ENCODE data around the gene VPS35. TPM values are rescaled to one million over a fixed set of nuclear protein-coding genes. Genes with fewer than 3 reads are reported as not detected.
"Not testable (repeated sequence)": the region's sequence is repeated elsewhere in the genome, so short reads cannot be mapped to it uniquely, and the experiment has no call there.

VPS35 gene
- total RNA-seq, 2 donors from 2014 or later = 99.1 to 107 TPM

DNA sequence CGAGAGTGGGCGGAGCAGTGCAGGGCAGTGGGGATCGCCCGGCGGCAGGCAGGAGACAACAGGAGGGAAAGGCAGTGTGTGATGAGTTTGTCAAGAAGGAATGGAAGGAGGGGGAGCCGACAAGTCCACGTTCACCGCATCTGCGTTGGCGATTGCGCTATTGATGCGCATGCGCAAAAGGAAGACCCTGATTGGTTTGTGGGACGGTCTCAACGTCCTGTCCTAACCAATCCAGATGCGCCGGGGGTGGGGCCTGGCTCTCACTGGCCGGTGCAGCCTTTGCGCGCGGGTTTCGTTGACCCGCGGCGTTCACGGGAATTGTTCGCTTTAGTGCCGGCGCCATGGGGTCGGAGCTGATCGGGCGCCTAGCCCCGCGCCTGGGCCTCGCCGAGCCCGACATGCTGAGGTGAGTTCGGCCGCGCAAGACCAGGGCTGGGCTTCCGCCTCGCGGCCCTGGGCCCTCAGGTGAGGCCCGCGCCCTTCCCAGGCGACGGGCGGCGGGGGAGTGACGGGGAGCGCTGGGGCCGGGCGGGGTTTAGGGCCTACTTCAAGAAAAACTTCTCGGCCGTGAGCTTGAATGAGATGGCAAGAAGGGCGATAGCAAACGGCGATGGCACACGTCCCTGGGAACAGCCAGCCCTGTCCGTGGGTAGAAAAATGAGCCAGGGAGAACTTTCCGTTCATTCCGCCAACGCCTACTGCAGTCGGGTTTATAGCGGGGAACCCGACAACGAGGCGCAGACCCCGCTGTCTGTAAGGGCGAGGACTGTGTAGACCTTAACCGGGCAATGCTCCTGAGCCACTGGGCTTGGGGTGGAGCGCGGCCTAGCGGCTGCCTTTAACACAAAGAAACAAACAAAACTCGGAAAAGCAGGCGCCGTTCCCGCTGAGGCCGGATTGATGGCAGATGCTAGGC lies 645 bp upstream of the VPS35 start, which contains the start of gene ORC6:
Gene ORC6, plus strand, starts transcription at position 295 of the 916 bp plus-strand sequence. Its CDS starts 47 bp downstream, at position 342.
- Histone ChIP-seq H3K27me3 (replicated peaks; ENCODE audit: insufficient read depth) (no peaks in the 10 kb centered on the region), H3K9me3 (no peaks in the 10 kb centered on the region), H3K4me3 (peak within 1 kb of the TSS; percentile 71 to 74), H3K36me3 (no peaks in the 10 kb centered on the region), H3K27ac (peak within 1 kb of the TSS; percentile 92 to 95), H3K4me1 (replicated peaks) (peaks cover 4% of the 10 kb centered on the region)
- DNase-seq (ENCODE audit: low spot score) = peak; percentile 98
- peak in 1 of 4 experiments; percentile 31 for TF ChIP-seq CTCF (IDR thresholded peaks at IDR 0.05)
- TF ChIP-seq POLR2A (IDR thresholded peaks at IDR 0.05) = no peak
- peak; percentile 46 for TF ChIP-seq POLR2AphosphoS5 (IDR thresholded peaks at IDR 0.05)
- intact Hi-C loops (cut with DNase I) = loop anchor here (2.0 to 10.0 kb wide), 2 partner anchors 115 to 141 kb away; partner anchors contain the start of gene C16orf87
- 0% methylated on average over 60 of the region's 79 CpGs for WGBS

GRCh38 chr16:46688101-46688653 lies 801 bp downstream of the VPS35 start:
- 2% methylated on average over 14 of the region's 14 CpGs for WGBS
- Histone ChIP-seq H3K27me3 (replicated peaks; ENCODE audit: insufficient read depth) (no peaks in the 10 kb centered on the region), H3K36me3 (no peaks in the 10 kb centered on the region), H3K4me3 (peak overlapping the region; percentile 71 to 74), H3K9me3 (no peaks in the 10 kb centered on the region), H3K27ac (peak overlapping the region; percentile 92 to 95), H3K4me1 (replicated peaks) (peaks cover 4% of the 10 kb centered on the region)
- peak; percentile 32 for DNase-seq (ENCODE audit: low spot score)
- intact Hi-C loops (cut with DNase I) = loop anchor here (2.0 to 10.0 kb wide), 2 partner anchors 117 to 143 kb away; partner anchors contain the start of gene C16orf87
- TF ChIP-seq POLR2AphosphoS5 (IDR thresholded peaks at IDR 0.05) (no peak), POLR2A (IDR thresholded peaks at IDR 0.05) (peak; percentile 22)

DNA sequence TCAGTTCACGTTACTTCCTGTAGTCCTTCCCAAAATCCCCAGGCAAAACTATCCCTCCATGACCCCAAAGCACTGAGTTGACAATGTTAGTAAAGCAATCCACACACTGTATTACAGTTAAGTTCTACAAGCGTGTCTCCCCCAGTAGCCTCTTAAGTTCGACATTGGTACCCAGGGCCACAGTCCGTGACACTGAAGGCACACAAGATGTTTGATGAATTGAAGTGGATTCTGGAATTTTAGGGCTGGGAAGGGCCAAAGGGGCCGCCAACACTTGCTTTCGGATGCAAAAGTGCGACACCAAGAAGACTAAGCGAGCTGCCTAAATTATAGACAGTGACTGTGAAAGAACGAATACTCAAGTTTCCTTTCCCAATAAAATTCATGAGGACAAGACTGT lies 1.5 kb downstream of the VPS35 start:
- Histone ChIP-seq H3K4me3 (peak overlapping the region; percentile 71 to 74), H3K27me3 (replicated peaks; ENCODE audit: insufficient read depth) (no peaks in the 10 kb centered on the region), H3K36me3 (no peaks in the 10 kb centered on the region), H3K27ac (peak overlapping the region in 1 of 2 donors; percentile 95), H3K4me1 (replicated peaks) (peaks cover 4% of the 10 kb centered on the region), H3K9me3 (no peaks in the 10 kb centered on the region)
- no peak for TF ChIP-seq POLR2AphosphoS5 (IDR thresholded peaks at IDR 0.05)
- no peak for TF ChIP-seq POLR2A (IDR thresholded peaks at IDR 0.05)
- TF ChIP-seq CTCF (IDR thresholded peaks at IDR 0.05) = no peak
- WGBS = 34% methylated on average over 9 of the region's 9 CpGs
- no peak for DNase-seq (ENCODE audit: low spot score)
- intact Hi-C loops (cut with DNase I) = loop anchor here (10.0 kb wide), 1 partner anchor 117 kb away; no protein-coding TSS in a partner anchor

GRCh38 chr16:46686815-46687473 lies 2.0 kb downstream of the VPS35 start:
- Histone ChIP-seq H3K27ac (no peak overlapping the region), H3K36me3 (no peaks in the 10 kb centered on the region), H3K4me3 (no peak overlapping the region), H3K9me3 (no peaks in the 10 kb centered on the region), H3K4me1 (replicated peaks) (peaks cover 4% of the 10 kb centered on the region), H3K27me3 (replicated peaks; ENCODE audit: insufficient read depth) (no peaks in the 10 kb centered on the region)
- DNase-seq (ENCODE audit: low spot score) = no peak
- 35% methylated on average over 5 of the region's 5 CpGs for WGBS
- TF ChIP-seq CTCF (IDR thresholded peaks at IDR 0.05) (no peak), POLR2AphosphoS5 (IDR thresholded peaks at IDR 0.05) (no peak), POLR2A (IDR thresholded peaks at IDR 0.05) (no peak)
- intact Hi-C loops (cut with DNase I) = loop anchor here (10.0 kb wide), 1 partner anchor 118 kb away; no protein-coding TSS in a partner anchor

DNA sequence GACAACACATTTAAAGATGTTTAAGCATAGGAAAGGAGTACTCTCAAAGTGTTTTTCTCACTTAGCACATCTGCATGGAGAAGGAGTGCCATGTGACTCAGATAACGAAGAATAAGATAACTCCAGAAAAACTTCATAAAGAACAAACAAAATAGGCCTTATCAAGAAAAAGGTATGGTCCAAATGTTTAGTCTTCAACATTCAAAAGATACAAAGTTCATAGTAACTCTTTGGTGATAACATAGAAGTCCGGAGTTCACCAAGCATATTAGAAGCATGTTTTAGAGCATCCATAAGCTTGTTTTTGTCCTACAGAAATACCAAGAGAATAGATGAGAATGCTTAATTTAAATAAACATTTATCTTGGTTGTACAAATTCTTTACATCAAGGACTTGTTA lies 7.1 kb downstream of the VPS35 start:
- WGBS = 85% methylated on average over 2 of the region's 2 CpGs
- not testable (repeated sequence) for H3K36me3 ChIP-seq; H3K9me3 ChIP-seq; DNase-seq (ENCODE audit: low spot score); H3K27ac ChIP-seq; H3K4me1 ChIP-seq (replicated peaks); H3K4me3 ChIP-seq; H3K27me3 ChIP-seq (replicated peaks; ENCODE audit: insufficient read depth)
- intact Hi-C loops (cut with DNase I) = loop anchor here (10.0 kb wide), 1 partner anchor 123 kb away; no protein-coding TSS in a partner anchor

DNA sequence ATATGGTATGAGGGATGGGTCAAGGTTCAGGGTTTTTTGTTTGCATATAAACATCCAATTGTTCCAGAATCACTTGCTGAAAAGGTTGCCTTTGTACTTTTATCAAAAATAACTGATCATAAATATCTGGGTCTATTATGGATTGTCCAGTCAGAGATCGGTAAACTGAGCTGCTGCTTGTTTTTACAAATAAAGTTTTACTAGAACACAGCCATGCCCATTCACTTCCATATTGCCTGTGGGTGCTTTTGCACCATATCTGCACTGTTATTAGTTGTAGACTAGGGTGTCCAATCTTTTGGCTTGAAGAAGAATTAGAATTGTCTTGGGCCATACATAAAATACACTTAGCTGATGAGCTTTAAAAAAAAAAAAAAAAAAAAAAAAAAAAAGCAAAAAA lies 11.0 kb downstream of the VPS35 start:
- DNase-seq (ENCODE audit: low spot score); intact Hi-C loops (cut with DNase I); H3K4me3 ChIP-seq; H3K27ac ChIP-seq; H3K9me3 ChIP-seq; H3K36me3 ChIP-seq; H3K4me1 ChIP-seq (replicated peaks); H3K27me3 ChIP-seq (replicated peaks; ENCODE audit: insufficient read depth): not testable (repeated sequence)
- WGBS = 100% methylated on average over 1 of the region's 1 CpG
